Measurements from ENCODE around the gene PIK3R2. TPM values are rescaled to one million over a fixed set of nuclear protein-coding genes. Genes with fewer than 3 reads are reported as not detected.

Gene PIK3R2
- total and polyA plus RNA-seq, 2 of the 13 experiments (the other 11 are each of a cell fraction or from before 2014, with no cell fraction given): 18.6 to 25.3 TPM

- TF ChIP-seq HNRNPH1 (optimal IDR thresholded peaks at IDR 0.05; ENCODE audit: low read depth, low read length) (peak; percentile 69), SETDB1 (CRISPR knock-in tag; IDR thresholded peaks at IDR 0.05; ENCODE audit: borderline replicate concordance) (no peak), ZNF263 (CRISPR knock-in tag; IDR thresholded peaks at IDR 0.05) (0 out of 2 replicates have a peak, but pooled peaks have one; percentile 23), ZNF256 (CRISPR knock-in tag; conservative IDR thresholded peaks at IDR 0.05) (0 out of 2 replicates have a peak, but pooled peaks have one; percentile 55), ATF4 (CRISPR knock-in tag; IDR thresholded peaks at IDR 0.05) (0 out of 4 replicates have a peak, but pooled peaks of 1 of the 2 experiments have one; percentile 40), KLF6 (CRISPR knock-in tag; IDR thresholded peaks at IDR 0.05) (0 out of 2 replicates have a peak, but pooled peaks have one; percentile 22), EHMT2 (IDR thresholded peaks at IDR 0.05; ENCODE audit: borderline replicate concordance, low read depth, low read length) (no peak), NCOA5 (CRISPR knock-in tag; IDR thresholded peaks at IDR 0.05) (no peak), ZNF33A (CRISPR knock-in tag; IDR thresholded peaks at IDR 0.05; ENCODE audit: borderline replicate concordance) (no peak), NCOA2 (CRISPR knock-in tag; IDR thresholded peaks at IDR 0.05) (no peak; the same call in 1 of the 2 replicates), HMG20B (CRISPR knock-in tag; conservative IDR thresholded peaks at IDR 0.05) (no peak), ZNF782 (CRISPR knock-in tag; IDR thresholded peaks at IDR 0.05; ENCODE audit: borderline replicate concordance) (no peak), GABPA (IDR thresholded peaks at IDR 0.05; ENCODE audit: low read depth, low read length) (no peak), GABPA (CRISPR knock-in tag; IDR thresholded peaks at IDR 0.05; ENCODE audit: low read depth) (no peak), FLYWCH1 (CRISPR knock-in tag; IDR thresholded peaks at IDR 0.05) (no peak), ZNF761 (CRISPR knock-in tag; conservative IDR thresholded peaks at IDR 0.05) (no peak), RARG (CRISPR knock-in tag; IDR thresholded peaks at IDR 0.05; ENCODE audit: low read depth) (0 out of 2 replicates have a peak, but pooled peaks have one; percentile 56), ATF7-NPFF (CRISPR knock-in tag; IDR thresholded peaks at IDR 0.05; ENCODE audit: low read depth) (peak; percentile 66; the same call in 1 of the 2 replicates), ZNF383 (CRISPR knock-in tag; IDR thresholded peaks at IDR 0.05; ENCODE audit: borderline replicate concordance) (no peak), TAF15 (IDR thresholded peaks at IDR 0.05; ENCODE audit: low read depth, low read length, poor library complexity, severe bottlenecking) (no peak), ARID2 (CRISPR knock-in tag; IDR thresholded peaks at IDR 0.05; ENCODE audit: borderline replicate concordance) (0 out of 2 replicates have a peak, but pooled peaks have one; percentile 31), ZNF547 (CRISPR knock-in tag; IDR thresholded peaks at IDR 0.05) (no peak), GLI4 (CRISPR knock-in tag; IDR thresholded peaks at IDR 0.05; ENCODE audit: borderline replicate concordance) (no peak), ZNF235 (CRISPR knock-in tag; IDR thresholded peaks at IDR 0.05; ENCODE audit: borderline replicate concordance) (no peak), GFI1 (CRISPR knock-in tag; IDR thresholded peaks at IDR 0.05; ENCODE audit: borderline replicate concordance) (no peak)
- TF ChIP-seq, protein P1, sequence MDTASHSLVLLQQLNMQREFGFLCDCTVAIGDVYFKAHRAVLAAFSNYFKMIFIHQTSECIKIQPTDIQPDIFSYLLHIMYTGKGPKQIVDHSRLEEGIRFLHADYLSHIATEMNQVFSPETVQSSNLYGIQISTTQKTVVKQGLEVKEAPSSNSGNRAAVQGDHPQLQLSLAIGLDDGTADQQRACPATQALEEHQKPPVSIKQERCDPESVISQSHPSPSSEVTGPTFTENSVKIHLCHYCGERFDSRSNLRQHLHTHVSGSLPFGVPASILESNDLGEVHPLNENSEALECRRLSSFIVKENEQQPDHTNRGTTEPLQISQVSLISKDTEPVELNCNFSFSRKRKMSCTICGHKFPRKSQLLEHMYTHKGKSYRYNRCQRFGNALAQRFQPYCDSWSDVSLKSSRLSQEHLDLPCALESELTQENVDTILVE (CRISPR knock-in tag; IDR thresholded peaks at IDR 0.05): no peak; the same call in 1 of the 2 replicates
Observed at GRCh38 chr19:18173572-18174288, 20.8 kb downstream of the PIK3R2 start, which contains the start of gene IFI30 (continued).
